ENCODE data around the gene DEPP1.

The DEPP1 gene

GRCh38 chr10:44934416-44935200 lies 44.0 kb downstream of the DEPP1 start:
- TF ChIP-seq, protein P1, sequence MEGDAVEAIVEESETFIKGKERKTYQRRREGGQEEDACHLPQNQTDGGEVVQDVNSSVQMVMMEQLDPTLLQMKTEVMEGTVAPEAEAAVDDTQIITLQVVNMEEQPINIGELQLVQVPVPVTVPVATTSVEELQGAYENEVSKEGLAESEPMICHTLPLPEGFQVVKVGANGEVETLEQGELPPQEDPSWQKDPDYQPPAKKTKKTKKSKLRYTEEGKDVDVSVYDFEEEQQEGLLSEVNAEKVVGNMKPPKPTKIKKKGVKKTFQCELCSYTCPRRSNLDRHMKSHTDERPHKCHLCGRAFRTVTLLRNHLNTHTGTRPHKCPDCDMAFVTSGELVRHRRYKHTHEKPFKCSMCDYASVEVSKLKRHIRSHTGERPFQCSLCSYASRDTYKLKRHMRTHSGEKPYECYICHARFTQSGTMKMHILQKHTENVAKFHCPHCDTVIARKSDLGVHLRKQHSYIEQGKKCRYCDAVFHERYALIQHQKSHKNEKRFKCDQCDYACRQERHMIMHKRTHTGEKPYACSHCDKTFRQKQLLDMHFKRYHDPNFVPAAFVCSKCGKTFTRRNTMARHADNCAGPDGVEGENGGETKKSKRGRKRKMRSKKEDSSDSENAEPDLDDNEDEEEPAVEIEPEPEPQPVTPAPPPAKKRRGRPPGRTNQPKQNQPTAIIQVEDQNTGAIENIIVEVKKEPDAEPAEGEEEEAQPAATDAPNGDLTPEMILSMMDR (IDR thresholded peaks at IDR 0.05; ENCODE audit: insufficient read depth, low read length, poor library complexity, severe bottlenecking) = no peak
- H3K4me3 ChIP-seq (replicated peaks; ENCODE audit: low read depth, low read length) = no peak overlapping the region
- H3K36me3 ChIP-seq (ENCODE audit: control insufficient read depth, insufficient read depth, low read length) = no peaks in the 10 kb centered on the region
- no peaks in the 10 kb centered on the region for H3K27me3 ChIP-seq (replicated peaks; ENCODE audit: control insufficient read depth, insufficient read depth, low read length)
- DNase-seq (ENCODE audit: extremely low read depth, insufficient read length) = no peak

GRCh38 chr10:44933451-44934321 lies 44.9 kb downstream of the DEPP1 start:
- Histone ChIP-seq H3K27me3 (replicated peaks; ENCODE audit: control insufficient read depth, insufficient read depth, low read length) (no peaks in the 10 kb centered on the region; the same call in 1 of the 2 replicates), H3K36me3 (ENCODE audit: control insufficient read depth, insufficient read depth, low read length) (no peaks in the 10 kb centered on the region), H3K4me3 (replicated peaks; ENCODE audit: low read depth, low read length) (no peak overlapping the region)
- DNase-seq (ENCODE audit: extremely low read depth, insufficient read length) = no peak
- TF ChIP-seq, protein P1 (IDR thresholded peaks at IDR 0.05; ENCODE audit: insufficient read depth, low read length, poor library complexity, severe bottlenecking) = no peak

DNA sequence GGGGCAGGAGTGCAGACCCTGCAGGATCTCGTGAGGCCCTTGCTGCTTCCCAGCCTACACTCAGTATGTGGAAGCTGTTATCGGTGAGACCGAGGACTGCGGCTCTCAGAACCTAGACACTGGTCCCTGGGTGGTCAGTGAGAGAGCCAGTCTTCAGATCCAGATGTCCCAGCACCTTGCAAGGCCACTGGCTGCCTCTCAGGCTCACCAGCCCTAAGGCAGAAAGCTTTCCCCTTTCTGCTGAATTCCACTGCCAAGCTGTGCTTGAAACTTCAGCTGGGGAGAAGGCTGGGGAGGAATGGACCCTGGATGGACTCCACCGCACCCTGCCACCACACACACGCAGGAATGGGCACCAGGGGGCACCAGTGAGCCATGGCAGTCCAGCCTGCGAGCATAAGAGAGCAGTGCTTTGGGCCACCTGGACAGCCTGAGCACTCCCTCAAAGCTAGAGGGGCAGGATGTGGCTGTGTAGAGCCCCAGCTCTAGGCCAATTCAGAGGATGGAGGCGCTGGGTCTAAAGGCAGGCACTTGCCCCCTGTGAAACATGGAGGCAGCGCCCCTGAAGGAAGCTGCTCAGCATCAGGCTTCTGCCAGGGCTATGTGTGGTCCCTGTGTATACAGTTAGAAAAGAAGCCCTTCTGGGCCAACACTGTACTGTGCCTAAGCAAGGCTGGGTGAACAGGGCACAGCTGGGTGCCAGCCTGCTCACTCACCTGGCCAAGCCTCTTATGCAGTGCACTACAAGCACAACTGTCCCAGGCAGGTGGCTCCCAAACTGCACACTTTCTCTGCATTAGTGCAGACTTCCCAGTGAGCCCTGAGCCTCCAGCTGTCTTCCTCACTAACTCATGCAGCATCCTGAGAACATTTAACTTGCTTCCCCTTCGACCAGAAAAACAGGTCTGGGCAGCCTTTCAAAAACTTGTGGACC lies 45.8 kb downstream of the DEPP1 start:
- H3K27me3 ChIP-seq (replicated peaks; ENCODE audit: control insufficient read depth, insufficient read depth, low read length) = no peaks in the 10 kb centered on the region; the same call in 1 of the 2 replicates
- TF ChIP-seq, protein P1 (IDR thresholded peaks at IDR 0.05; ENCODE audit: insufficient read depth, low read length, poor library complexity, severe bottlenecking) = peak; percentile 96
- H3K36me3 ChIP-seq (ENCODE audit: control insufficient read depth, insufficient read depth, low read length) = no peaks in the 10 kb centered on the region
- no peak overlapping the region for H3K4me3 ChIP-seq (replicated peaks; ENCODE audit: low read depth, low read length)
- DNase-seq (ENCODE audit: extremely low read depth, insufficient read length) = peak; percentile 73

DNA sequence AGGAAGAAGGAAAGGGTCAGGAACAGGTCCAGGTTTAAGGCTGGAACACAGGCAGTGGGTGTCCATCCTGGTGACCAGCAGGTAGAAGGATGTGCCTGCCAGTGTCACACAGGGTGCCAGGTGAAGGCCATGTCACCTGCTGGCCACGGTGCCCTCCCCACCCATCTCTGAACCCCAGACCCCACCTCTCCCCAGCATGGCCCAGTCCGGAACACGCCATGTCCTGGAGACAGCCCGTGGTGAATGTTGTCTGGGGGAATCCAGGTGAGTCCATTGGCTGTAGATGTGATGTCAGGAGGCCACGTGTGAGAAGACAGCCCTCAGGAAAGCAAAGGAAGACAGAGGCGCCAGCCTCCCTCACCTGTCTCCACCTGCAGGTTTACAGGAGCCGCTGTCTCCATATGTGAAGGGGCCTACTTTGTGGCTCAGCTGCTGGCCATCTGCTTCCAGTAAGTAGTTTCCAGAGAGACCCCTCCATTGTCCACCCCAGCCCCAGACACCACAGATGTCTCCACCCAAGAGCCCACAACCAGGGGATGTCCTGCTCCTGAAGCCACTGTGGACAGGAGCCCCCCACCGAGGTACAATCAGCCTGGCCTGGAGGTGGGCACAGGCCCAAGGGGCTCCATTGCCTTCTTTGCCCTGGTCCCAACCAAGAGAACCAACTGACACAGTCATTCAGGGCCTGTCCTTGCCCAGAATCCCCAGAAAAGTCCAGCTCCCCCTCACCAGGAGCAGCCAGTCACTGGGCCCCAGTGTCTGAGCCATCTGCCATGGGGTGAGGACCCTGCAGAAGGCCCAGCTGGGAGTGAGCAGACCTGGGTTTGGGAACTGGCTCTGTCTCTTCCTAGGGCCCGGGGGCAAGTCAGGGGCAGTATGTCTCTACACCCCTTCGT lies 46.7 kb downstream of the DEPP1 start:
- no peak for DNase-seq (ENCODE audit: extremely low read depth, insufficient read length)
- TF ChIP-seq, protein P1 (IDR thresholded peaks at IDR 0.05; ENCODE audit: insufficient read depth, low read length, poor library complexity, severe bottlenecking) = no peak
- H3K27me3 ChIP-seq (replicated peaks; ENCODE audit: control insufficient read depth, insufficient read depth, low read length) = no peaks in the 10 kb centered on the region; the same call in 1 of the 2 replicates
- no peaks in the 10 kb centered on the region for H3K36me3 ChIP-seq (ENCODE audit: control insufficient read depth, insufficient read depth, low read length)
- no peak overlapping the region for H3K4me3 ChIP-seq (replicated peaks; ENCODE audit: low read depth, low read length)

Measured in GM06990 (cell line).